MM.1S (cell line): ENCODE results near the gene C10orf90.

Source experiments
- DNase-seq: peaks from one replicate; pipeline ENCODE4 v3.0.0-alpha.2; 2015
- H2AFZ ChIP-seq: fragments of 300-600 bp; sonication (generic); 2 replicates; pipeline ENCODE4 v1.6.0; 2016; ENCODE audit warnings: antibody characterized with exemption, low read length
- H3F3A ChIP-seq: fragments of 300-600 bp; sonication (generic); 2 replicates; pipeline ENCODE4 v1.6.1; 2016; ENCODE audit warnings: mild to moderate bottlenecking, antibody characterized with exemption, low read length, moderate library complexity, mixed read lengths; ENCODE audit not compliant: insufficient read depth
- H3K27ac ChIP-seq: fragments of 300-600 bp; sonication (generic); 2 replicates; pipeline ENCODE4 v1.5.1; 2016; ENCODE audit warnings: mild to moderate bottlenecking, low read length
- H3K27me3 ChIP-seq: fragments of 300-600 bp; sonication (generic); replicated peaks from 2 replicates; pipeline ENCODE4 v1.6.0; 2016; ENCODE audit warnings: low read length; ENCODE audit not compliant: insufficient read depth
- H3K36me3 ChIP-seq: fragments of 300-600 bp; sonication (generic); replicated peaks from 2 replicates; pipeline ENCODE4 v1.6.1; 2016; ENCODE audit warnings: mild to moderate bottlenecking, low read length, mixed read lengths; ENCODE audit not compliant: insufficient read depth
- H3K4me1 ChIP-seq: fragments of 300-600 bp; sonication (generic); 2 replicates; pipeline ENCODE4 v1.6.1; 2016; ENCODE audit warnings: low read length, mixed read lengths
- H3K4me2 ChIP-seq: fragments of 300-600 bp; sonication (generic); 2 replicates; pipeline ENCODE4 v1.6.0; 2016; ENCODE audit warnings: low read depth, low read length
- H3K4me3 ChIP-seq: fragments of 300-600 bp; sonication (generic); 2 replicates; pipeline ENCODE4 v1.5.1; 2016; ENCODE audit warnings: low read length, mixed read lengths
- H3K79me2 ChIP-seq: fragments of 300-600 bp; sonication (generic); 2 replicates; pipeline ENCODE4 v1.6.1; 2016; ENCODE audit warnings: mixed run types, low read length, mixed read lengths
- H3K9ac ChIP-seq: fragments of 300-600 bp; sonication (generic); 2 replicates; pipeline ENCODE4 v1.6.1; 2016; ENCODE audit warnings: low read length, mixed read lengths
- H3K9me2 ChIP-seq: fragments of 300-600 bp; sonication (generic); replicated peaks from 2 replicates; pipeline ENCODE4 v1.6.1; 2016; ENCODE audit warnings: mild to moderate bottlenecking, low read length, mixed read lengths; ENCODE audit not compliant: insufficient read depth
- H3K9me3 ChIP-seq: fragments of 300-600 bp; sonication (generic); replicated peaks from 2 replicates; pipeline ENCODE4 v1.6.1; 2016; ENCODE audit warnings: mild to moderate bottlenecking, low read length, mixed read lengths; ENCODE audit not compliant: insufficient read depth
- H4K20me1 ChIP-seq: fragments of 300-600 bp; sonication (generic); 2 replicates; pipeline ENCODE4 v1.6.1; 2016; ENCODE audit warnings: mild to moderate bottlenecking, low read length, moderate library complexity, mixed read lengths; ENCODE audit not compliant: insufficient read depth
- CTCF ChIP-seq: fragments of 300-600 bp; sonication (generic); IDR thresholded peaks from 2 replicates; pipeline ENCODE4 v1.5.1; 2016; ENCODE audit warnings: antibody characterized with exemption, low read length, mixed read lengths
- EZH2 ChIP-seq: fragments of 300-600 bp; sonication (generic); optimal IDR thresholded peaks from 2 replicates; pipeline ENCODE3; 2017; ENCODE audit warnings: low read depth, mild to moderate bottlenecking, antibody characterized with exemption, low read length, mixed read lengths
- EZH2phosphoT487 ChIP-seq: fragments of 300-600 bp; sonication (generic); IDR thresholded peaks from 2 replicates; pipeline ENCODE4 v1.6.1; 2018; ENCODE audit warnings: antibody characterized with exemption, low read length

The C10orf90 gene

GRCh38 chr10:126646110-126646509 is 24.4 kb downstream of the C10orf90 start:
- no peaks in the 10 kb centered on the region for H3K36me3 ChIP-seq
- H3K4me1 ChIP-seq = no peaks in the 10 kb centered on the region
- H3K9ac ChIP-seq = no peak overlapping the region
- H3K27ac ChIP-seq = no peak overlapping the region
- H3K4me2 ChIP-seq = no peak overlapping the region
- no peaks in the 10 kb centered on the region for H3K9me3 ChIP-seq
- no peaks in the 10 kb centered on the region for H3K27me3 ChIP-seq
- DNase-seq = no peak
- H3K9me2 ChIP-seq = no peaks in the 10 kb centered on the region
- H3K4me3 ChIP-seq = no peak overlapping the region
- no peaks in the 10 kb centered on the region for H4K20me1 ChIP-seq
- H2AFZ ChIP-seq = no peak overlapping the region
- no peaks in the 10 kb centered on the region for H3K79me2 ChIP-seq
- H3F3A ChIP-seq = no peaks in the 10 kb centered on the region
- TF ChIP-seq CTCF = no peak
- TF ChIP-seq EZH2 = no peak
- no peak for TF ChIP-seq EZH2phosphoT487

- H3K4me3 ChIP-seq = no peak overlapping the region
- H3K4me1 ChIP-seq = no peaks in the 10 kb centered on the region
- no peaks in the 10 kb centered on the region for H3K36me3 ChIP-seq
- no peak overlapping the region for H3K4me2 ChIP-seq
- no peak overlapping the region for H2AFZ ChIP-seq
- H3K27me3 ChIP-seq = no peaks in the 10 kb centered on the region
- H3K9me2 ChIP-seq = no peaks in the 10 kb centered on the region
- no peak overlapping the region for H3K9ac ChIP-seq
- no peaks in the 10 kb centered on the region for H3K9me3 ChIP-seq
- H3F3A ChIP-seq = no peaks in the 10 kb centered on the region
- no peak for TF ChIP-seq EZH2phosphoT487
- TF ChIP-seq EZH2 = no peak
- no peak for TF ChIP-seq CTCF
- H3K79me2 ChIP-seq = no peaks in the 10 kb centered on the region
- H3K27ac ChIP-seq = no peak overlapping the region
- DNase-seq = no peak
- H4K20me1 ChIP-seq = no peaks in the 10 kb centered on the region
Observed at GRCh38 chr10:126640401-126640800, 30.1 kb downstream of the C10orf90 start.

- Histone ChIP-seq H3K9ac (no peak overlapping the region), H3K9me3 (no peaks in the 10 kb centered on the region), H3F3A (no peaks in the 10 kb centered on the region), H3K4me3 (no peak overlapping the region), H3K4me2 (no peak overlapping the region), H3K27me3 (no peaks in the 10 kb centered on the region), H3K27ac (no peak overlapping the region), H3K79me2 (no peaks in the 10 kb centered on the region), H2AFZ (no peak overlapping the region), H3K9me2 (no peaks in the 10 kb centered on the region), H3K4me1 (no peaks in the 10 kb centered on the region), H4K20me1 (no peaks in the 10 kb centered on the region), H3K36me3 (no peaks in the 10 kb centered on the region)
- no peak for TF ChIP-seq CTCF
- TF ChIP-seq EZH2phosphoT487 = no peak
- TF ChIP-seq EZH2 = no peak
- DNase-seq = no peak
Observed at GRCh38 chr10:126639084-126639483, 31.4 kb downstream of the C10orf90 start.
